Motor neuron (in vitro differentiated cells): ENCODE results near the gene APOBEC3B. TPM values are rescaled to one million over a fixed set of nuclear protein-coding genes. Genes with fewer than 3 reads are reported as not detected.
A peak's percentile ranks its signal among the peaks of the same experiment; 100 is the strongest.
"Not testable (repeated sequence)": the region's sequence is repeated elsewhere in the genome, so short reads cannot be mapped to it uniquely, and the experiment has no call there.

Experiments
- ATAC-seq, 8 experiments: fragments of 200-7000 bp; cut with Tn5 transposase; replicated peaks in 6 of 8; 2 replicates each; pipeline ENCODE4 v1.8.0; 2021; ENCODE audit warnings: mild to moderate bottlenecking in 8 of 8, moderate library complexity in 8 of 8
- H3K27ac ChIP-seq, 2 donors: fragments of 250-450 bp; sonication (Bioruptor Pico); 2 replicates each; pipeline ENCODE4 v1.9.0; 2021; ENCODE audit warnings: antibody characterized with exemption in 2 of 2, mild to moderate bottlenecking in 2 of 2, moderate library complexity in 1 of 2
- H3K4me1 ChIP-seq, 2 donors: fragments of 250-450 bp; sonication (Bioruptor Pico); replicated peaks in 1 of 2; 2 replicates each; pipeline ENCODE4 v1.6.1; 2021; ENCODE audit warnings: antibody characterized with exemption in 2 of 2, mild to moderate bottlenecking in 2 of 2, moderate library complexity in 1 of 2
- H3K4me3 ChIP-seq, 5 donors: fragments of 250-450 bp; sonication (Bioruptor Pico); 2 replicates each; pipeline ENCODE4 v1.9.0; 2021; ENCODE audit warnings: antibody characterized with exemption in 5 of 5, mild to moderate bottlenecking in 5 of 5, moderate library complexity in 4 of 5
- WGBS, 10 experiments: fragments of 450-650 bp; shearing (Covaris generic); methylation state at CpG; one replicate each; pipeline ENCODE4 v1.0.0; 2022; 5-methylcytosine and 5-hydroxymethylcytosine counted together
- in situ Hi-C, 9 experiments: fragments of 400-800 bp; cut with MboI; loops; one replicate each; pipeline ENCODE4 v1.15.0; 2021; ENCODE audit warnings: low sequenced_read_pairs in 9 of 9, low pct_unique_long_range_greater_than_20kb in 2 of 9; ENCODE audit not compliant: unreplicated experiment in 9 of 9
- total RNA-seq, 8 experiments: library from RNA; unstranded; fragments of 300-600 nt; gene quantifications; 2 replicates each; pipeline versions ENCODE4 v1.2.3 to v1.2.4, GENCODE V29; 2022

The APOBEC3B gene
- total RNA-seq, 8 experiments from 2014 or later, result 0.32 to 15.3 (median 1.1) TPM

- no peak for ATAC-seq
- Histone ChIP-seq H3K4me1 (peaks cover 0 to under 1% of the 10 kb centered on the region in 2 donors), H3K27ac (no peak overlapping the region), H3K4me3 (no peak overlapping the region)
- 26 to 80% (median 71%) methylated on average over 1 to 5 of the region's 7 CpGs; no CpG with 5 or more reads in 4 of the 10 experiments for WGBS, 10 experiments
- in situ Hi-C loops, result no loop called here
Measured at GRCh38 chr22:38944653-38945052, 37.5 kb upstream of the APOBEC3B start.

GRCh38 chr22:38945706-38946338 lies 36.3 kb upstream of the APOBEC3B start:
- H3K4me3 ChIP-seq, ATAC-seq, H3K4me1 ChIP-seq, H3K27ac ChIP-seq, in situ Hi-C loops: not testable (repeated sequence)

- H3K4me1 ChIP-seq, result peaks cover 0 to 8% of the 10 kb centered on the region in 2 donors
- no peak overlapping the region for H3K27ac ChIP-seq
- in situ Hi-C loops, result no loop called here
- H3K4me3 ChIP-seq, result no peak overlapping the region
- 33 to 100% (median 79%) methylated on average over 1 to 4 of the region's 8 CpGs; no CpG with 5 or more reads in 2 of the 10 experiments for WGBS, 10 experiments
- no peak for ATAC-seq
Measured at GRCh38 chr22:38946771-38947170, 35.4 kb upstream of the APOBEC3B start.

GRCh38 chr22:38947321-38948140 lies 34.6 kb upstream of the APOBEC3B start:
- H3K4me1 ChIP-seq, result peaks cover 0 to 8% of the 10 kb centered on the region in 2 donors
- no peak overlapping the region for H3K4me3 ChIP-seq
- 0 to 100% (median 70%) methylated on average over 1 to 9 of the region's 14 CpGs; no CpG with 5 or more reads in 3 of the 10 experiments for WGBS, 10 experiments
- no peak overlapping the region for H3K27ac ChIP-seq
- ATAC-seq, result peak in 4 of 8 experiments; percentile 6 to 27 (median 12)
- in situ Hi-C loops, result no loop called here

- Histone ChIP-seq H3K27ac (no peak overlapping the region), H3K4me3 (no peak overlapping the region), H3K4me1 (peaks cover 0 to 8% of the 10 kb centered on the region in 2 donors)
- ATAC-seq, result no peak
- in situ Hi-C loops, result no loop called here
- WGBS, 10 experiments, result 50 to 100% (median 70%) methylated on average over 1 to 3 of the region's 7 CpGs; no CpG with 5 or more reads in 6 of the 10 experiments
Measured at GRCh38 chr22:38948181-38948940, 33.8 kb upstream of the APOBEC3B start.

GRCh38 chr22:38949889-38950405 lies 32.2 kb upstream of the APOBEC3B start:
- Histone ChIP-seq H3K27ac (no peak overlapping the region), H3K4me1 (peaks cover 0 to 8% of the 10 kb centered on the region in 2 donors), H3K4me3 (no peak overlapping the region)
- WGBS, 10 experiments, result 23 to 78% (median 65%) methylated on average over 1 to 4 of the region's 8 CpGs; no CpG with 5 or more reads in 5 of the 10 experiments
- in situ Hi-C loops, result no loop called here
- ATAC-seq, result no peak

- in situ Hi-C loops, result no loop called here
- no peak overlapping the region for H3K4me3 ChIP-seq
- no peak overlapping the region for H3K27ac ChIP-seq
- WGBS, 10 experiments, result 6 to 89% (median 83%) methylated on average over 2 to 6 of the region's 13 CpGs; no CpG with 5 or more reads in 4 of the 10 experiments
- ATAC-seq, result peak in 3 of 8 experiments; percentile 16 to 62 (median 55)
- peaks cover 0 to 8% of the 10 kb centered on the region in 2 donors for H3K4me1 ChIP-seq
Measured at GRCh38 chr22:38950527-38951295, 31.4 kb upstream of the APOBEC3B start.

GRCh38 chr22:38951734-38952133 lies 30.4 kb upstream of the APOBEC3B start:
- ATAC-seq, result no peak
- in situ Hi-C loops, result no loop called here
- Histone ChIP-seq H3K27ac (no peak overlapping the region), H3K4me1 (peaks cover 0 to 8% of the 10 kb centered on the region in 2 donors), H3K4me3 (no peak overlapping the region)
- 30 to 100% (median 75%) methylated on average over 1 to 2 of the region's 2 CpGs; no CpG with 5 or more reads in 5 of the 10 experiments for WGBS, 10 experiments

- no peak for ATAC-seq
- WGBS, 10 experiments, result 50 to 93% (median 89%) methylated on average over 2 to 8 of the region's 12 CpGs; no CpG with 5 or more reads in 5 of the 10 experiments
- Histone ChIP-seq H3K4me1 (peaks cover 0 to 8% of the 10 kb centered on the region in 2 donors), H3K27ac (no peak overlapping the region), H3K4me3 (no peak overlapping the region)
- in situ Hi-C loops, result no loop called here
Measured at GRCh38 chr22:38952281-38952993, 29.7 kb upstream of the APOBEC3B start.

GRCh38 chr22:38953091-38953490 lies 29.1 kb upstream of the APOBEC3B start:
- Histone ChIP-seq H3K4me3 (no peak overlapping the region), H3K4me1 (peaks cover 0 to 8% of the 10 kb centered on the region in 2 donors), H3K27ac (no peak overlapping the region)
- ATAC-seq, result peak in 1 of 8 experiments; percentile 8
- WGBS, 10 experiments, result 80 to 88% methylated on average over 2 to 6 of the region's 8 CpGs; no CpG with 5 or more reads in 8 of the 10 experiments
- in situ Hi-C loops, result no loop called here

GRCh38 chr22:38953577-38954413 lies 28.4 kb upstream of the APOBEC3B start:
- Histone ChIP-seq H3K27ac (no peak overlapping the region), H3K4me1 (peaks cover 0 to 8% of the 10 kb centered on the region in 2 donors), H3K4me3 (no peak overlapping the region)
- in situ Hi-C loops, result no loop called here
- ATAC-seq, result peak in 5 of 8 experiments; percentile 15 to 90 (median 56)
- WGBS, 10 experiments, result 20 to 80% (median 43%) methylated on average over 3 to 6 of the region's 15 CpGs; no CpG with 5 or more reads in 7 of the 10 experiments
